SW480 (cell line): Measurements from ENCODE around the gene SLC22A25.
"Not testable (repeated sequence)": the region's sequence is repeated elsewhere in the genome, so short reads cannot be mapped to it uniquely, and the experiment has no call there.

Experiments
- DNase-seq: peaks from one replicate; pipeline ENCODE4 v3.0.0-alpha.2; 2016; ENCODE audit warnings: low spot score

SLC22A25 gene

GRCh38 chr11:63235471-63236461 is 7.6 kb downstream of the SLC22A25 start:
- not testable (repeated sequence) for DNase-seq

DNA sequence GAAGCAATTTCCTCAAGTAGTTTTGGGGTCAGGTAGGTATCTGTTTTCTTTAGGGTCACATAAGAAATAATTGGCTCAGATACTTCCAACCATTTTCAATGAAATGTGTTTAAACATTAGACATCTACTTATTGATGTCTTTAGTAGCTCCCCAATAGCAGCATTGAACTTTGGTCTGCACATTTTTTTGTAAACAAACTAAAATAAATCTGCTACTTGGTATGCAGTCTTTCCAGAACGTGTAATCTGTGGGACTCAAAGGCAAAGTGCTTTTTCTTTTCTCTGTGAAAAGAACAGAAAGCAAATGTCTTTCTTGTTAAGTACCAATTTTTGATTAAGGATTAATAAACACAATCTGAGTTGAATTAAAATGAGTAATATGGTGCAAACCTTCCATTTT is 13.6 kb downstream of the SLC22A25 start:
- DNase-seq, result no peak

- no peak for DNase-seq
Measured at GRCh38 chr11:63227521-63228107, 15.8 kb downstream of the SLC22A25 start.

DNA sequence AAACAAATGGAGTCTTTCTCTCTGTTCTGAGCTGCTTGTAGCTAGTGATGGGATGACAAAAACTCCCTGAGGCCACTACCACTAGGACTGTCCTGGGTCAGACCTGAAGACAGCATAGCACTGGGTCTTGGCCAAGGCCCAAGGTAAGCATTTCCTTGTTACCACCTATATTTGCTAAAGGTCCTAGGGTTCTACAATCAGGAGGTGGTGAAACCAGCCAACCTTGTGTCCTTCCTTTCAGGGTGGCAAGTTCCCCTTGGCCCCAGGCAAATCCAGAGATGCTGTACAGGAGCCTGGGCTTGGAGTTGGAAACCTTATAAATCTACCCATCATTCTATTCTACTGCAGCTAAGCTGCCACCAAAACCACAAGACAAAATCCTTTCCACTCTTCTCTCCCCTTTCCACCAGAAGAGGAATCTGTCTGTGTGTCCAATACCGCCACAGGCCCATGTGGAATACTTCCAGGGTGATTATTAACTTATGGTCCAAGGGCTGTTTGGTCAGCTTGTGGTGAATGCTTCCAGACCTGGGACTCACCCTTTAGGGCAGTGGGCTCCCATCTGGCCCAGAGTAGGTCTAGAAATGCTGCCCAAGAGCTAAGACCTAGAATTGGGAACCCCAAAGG is 16.8 kb downstream of the SLC22A25 start:
- no peak for DNase-seq

DNA sequence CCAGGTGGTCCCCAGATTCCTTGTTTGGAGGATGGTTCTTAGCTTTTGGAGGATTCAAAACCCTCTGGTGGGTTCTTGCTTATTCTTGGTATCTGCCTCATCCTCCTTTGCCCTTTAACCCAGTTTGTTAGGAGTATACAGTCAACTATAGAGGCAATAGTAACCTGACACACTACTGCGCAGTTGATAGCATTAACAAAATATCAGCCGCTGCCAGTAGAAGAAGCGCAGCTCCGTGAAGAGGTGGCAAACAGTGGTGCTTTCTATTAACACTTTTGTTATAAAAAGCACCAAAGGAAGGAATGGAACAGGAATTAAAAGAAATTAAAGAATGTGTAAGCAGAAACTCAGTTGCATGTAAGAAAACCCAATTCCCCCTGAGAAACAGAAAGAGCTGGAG is 29.3 kb downstream of the SLC22A25 start:
- DNase-seq, result no peak

DNA sequence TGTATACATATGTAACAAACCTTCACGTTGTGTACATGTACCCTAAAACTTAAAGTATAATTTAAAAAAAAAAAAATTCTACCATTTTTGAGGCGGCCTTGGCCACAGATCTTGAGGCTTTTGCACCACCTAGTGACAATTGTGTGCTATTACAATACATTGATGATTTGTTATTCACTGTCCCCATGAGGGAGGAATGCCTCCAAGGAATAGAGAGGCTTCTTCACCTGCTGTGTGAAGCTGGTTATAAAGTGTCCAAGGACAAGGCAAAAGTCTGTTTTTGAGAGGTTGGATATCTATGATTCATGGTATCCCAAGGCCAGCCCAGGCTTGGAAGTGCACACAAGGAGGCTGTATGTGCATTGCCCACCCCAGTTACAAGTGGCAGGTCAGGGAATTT is 30.7 kb downstream of the SLC22A25 start:
- DNase-seq, result peak; percentile 13

GRCh38 chr11:63210111-63210510 is 33.3 kb downstream of the SLC22A25 start:
- DNase-seq, result no peak
